ENCODE results near the gene FERMT2.

Gene FERMT2

DNA sequence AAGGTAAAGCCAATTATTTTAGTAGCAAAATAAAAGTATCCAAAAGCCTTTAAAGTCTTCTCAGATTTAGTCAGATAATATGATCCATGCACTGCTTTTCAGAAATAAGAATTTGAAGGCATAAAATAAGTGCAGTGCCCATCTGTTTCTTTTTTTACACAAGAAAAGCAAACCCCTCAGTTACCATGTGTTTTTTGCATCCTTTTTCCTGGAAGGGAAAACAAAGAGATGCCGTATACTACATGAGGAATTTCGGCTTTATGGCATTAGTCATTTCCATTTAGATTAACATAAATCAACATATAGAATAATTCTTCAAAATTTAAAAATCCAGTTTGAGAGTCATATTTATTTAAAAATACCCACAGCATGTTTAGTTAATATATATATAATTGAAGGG, 89.4 kb downstream of the FERMT2 start:
- no peak for DNase-seq

DNA sequence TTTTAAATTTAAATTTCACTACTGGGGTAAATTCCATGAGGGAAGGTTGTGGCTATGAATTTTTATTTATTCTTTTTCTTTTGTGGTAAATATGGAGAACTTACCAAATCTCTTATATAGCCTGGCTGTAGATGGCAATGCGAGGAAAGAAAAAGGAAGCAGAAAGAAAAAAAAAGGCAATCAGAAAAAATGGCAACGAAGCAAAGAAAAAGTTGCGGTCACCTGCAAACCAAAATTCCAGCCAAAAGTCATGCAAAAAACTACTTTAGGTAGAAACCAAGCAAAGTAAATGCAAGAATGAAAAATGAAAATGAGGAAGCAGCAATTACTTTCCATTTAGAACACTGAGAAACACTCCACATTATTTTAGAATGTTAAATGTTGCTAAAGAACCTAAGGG, 89.9 kb downstream of the FERMT2 start:
- DNase-seq: no peak

DNA sequence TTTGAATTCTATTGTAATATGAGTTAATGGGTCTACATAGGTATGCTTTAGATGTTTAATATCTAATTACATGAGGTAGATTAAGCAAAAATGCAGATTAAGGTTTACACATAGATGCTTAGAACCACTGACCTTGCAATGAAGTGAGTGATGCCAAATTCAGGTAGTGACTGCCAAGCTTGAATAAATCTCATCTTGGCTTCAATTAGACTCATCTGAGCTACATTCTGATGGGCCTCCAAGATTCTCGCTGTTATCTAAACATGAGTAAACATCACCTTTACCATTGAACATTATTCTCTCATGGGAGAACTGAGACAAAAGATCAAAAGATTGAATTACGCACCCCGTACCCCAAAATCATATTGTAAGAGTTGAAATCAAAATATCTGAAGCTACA, 90.6 kb downstream of the FERMT2 start:
- no peak for DNase-seq

DNA sequence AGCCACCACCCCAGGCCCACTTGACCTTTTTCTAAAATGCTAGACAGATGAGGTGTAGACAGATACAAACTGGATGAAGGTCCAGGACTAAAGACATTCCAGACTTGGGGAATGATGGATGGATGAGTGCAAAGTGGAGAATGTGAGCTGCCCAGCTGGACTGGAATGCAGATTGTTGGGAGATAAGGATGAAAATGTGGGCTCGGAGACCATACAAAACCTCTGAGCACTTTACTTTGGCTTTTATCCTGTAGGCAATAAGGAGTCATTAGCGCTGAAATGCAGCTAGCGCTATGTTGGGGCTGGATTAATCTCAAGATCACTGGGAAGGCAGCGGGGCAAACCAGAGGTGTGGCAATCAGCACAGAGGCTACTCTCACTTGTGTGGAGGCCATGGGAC, 94.7 kb downstream of the FERMT2 start:
- no peak for DNase-seq

DNA sequence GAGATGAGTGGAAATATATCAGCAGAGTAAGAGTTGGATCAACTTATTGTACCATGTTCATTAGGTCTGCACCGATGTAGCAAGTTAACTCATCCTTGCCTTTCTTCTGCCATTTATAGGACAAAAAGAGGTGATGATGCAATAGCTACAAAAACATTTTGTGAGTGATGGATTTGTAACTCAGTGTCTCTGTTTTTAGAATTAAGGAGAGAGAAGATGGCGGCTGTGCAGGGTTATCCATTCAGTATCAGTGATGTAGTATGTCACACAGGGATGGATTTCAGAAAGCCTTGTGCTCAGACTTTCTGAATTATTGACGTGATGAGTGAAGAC, 97.4 kb downstream of the FERMT2 start:
- no peak for DNase-seq

DNA sequence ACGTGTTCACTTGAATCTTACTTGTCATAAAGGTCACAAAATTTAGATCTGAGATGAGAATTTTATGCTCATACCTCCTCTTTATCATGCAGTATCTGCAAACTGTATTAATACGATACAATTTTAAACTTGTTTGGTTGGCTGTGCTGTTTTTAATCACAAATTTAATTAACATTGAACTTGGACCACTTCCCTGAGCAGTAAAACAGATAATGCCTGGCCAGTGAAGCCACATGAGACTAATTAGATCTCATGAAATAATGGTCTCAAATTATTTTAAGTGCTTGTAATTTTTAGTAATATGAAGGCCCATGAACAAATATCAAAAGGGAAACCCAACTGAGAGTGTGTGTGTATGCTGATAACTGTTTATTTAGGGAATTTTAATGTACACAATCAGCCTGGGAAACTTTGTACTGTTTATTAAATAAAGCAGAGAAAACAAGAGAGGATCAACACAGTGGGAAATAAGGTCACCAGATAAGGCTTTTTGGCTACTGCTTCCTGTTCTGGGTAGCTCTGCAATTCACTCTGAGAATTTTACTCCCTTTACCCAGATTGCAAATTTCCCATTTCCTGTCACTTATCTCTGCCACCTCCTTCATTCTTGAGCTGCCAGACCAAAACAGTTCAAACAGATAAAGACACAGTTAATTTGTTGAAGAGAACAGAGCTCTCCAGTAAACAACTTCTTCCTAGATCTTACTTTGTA, 97.9 kb downstream of the FERMT2 start:
- no peak for DNase-seq

DNA sequence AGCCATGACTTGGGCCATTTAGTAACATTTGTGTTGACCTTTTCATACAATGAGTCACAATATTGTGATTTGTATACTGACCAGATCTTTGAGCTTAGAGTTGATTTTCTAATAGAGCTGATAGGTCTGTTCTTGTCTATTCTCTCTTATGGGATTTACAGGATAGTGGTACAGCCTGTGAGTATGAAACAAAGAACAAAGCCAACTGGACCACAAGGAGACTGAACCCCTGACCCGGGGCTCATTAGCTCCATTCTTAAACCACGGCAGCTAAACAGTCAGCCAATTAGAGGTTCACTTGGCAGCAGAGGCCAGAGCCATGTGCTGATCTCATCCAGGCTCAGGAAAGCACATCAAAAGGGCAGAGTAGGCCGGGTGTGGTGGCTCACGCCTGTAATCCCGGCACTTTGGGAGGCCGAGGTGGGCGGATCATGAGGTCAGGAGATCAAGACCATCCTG, 100.4 kb downstream of the FERMT2 start:
- no peak for DNase-seq

DNA sequence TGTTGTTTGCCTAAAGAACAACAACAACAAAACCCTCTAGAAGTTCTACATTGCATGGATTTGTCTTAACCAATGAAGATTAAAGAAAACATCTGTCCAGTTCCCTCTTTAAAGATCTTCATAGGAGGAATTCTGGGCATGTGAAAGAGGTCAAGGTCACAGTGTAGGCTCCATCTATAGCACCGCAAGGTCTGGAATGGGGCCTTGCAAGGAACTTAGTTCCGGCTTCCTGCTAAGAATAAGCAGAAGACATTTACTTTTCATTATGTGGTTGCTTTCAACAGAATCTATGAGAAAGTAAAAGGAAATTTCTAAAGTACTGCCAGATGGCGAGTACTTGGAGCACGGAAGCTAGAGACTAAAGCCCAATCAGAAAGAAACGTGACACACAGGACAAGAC, 102.2 kb downstream of the FERMT2 start:
- no peak for DNase-seq

DNA sequence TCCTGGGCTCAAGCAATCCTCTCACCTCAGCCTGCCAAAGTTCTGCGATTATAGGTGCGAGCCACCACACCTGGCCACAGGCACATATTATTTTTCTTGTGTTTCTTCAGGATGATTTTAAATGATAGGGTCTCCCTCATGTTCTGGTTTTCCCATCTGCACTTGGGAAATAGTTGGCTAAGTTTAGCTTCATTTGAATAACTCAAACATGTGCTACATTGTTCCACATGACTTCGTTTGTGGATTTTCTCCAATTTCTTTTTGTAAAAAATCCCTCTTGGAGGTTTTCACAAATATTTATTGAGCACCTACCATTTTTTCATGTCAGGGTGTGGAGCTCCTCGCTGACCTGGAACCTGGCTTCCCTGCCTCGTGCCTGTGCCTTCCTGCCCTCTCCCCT, 104.3 kb downstream of the FERMT2 start:
- DNase-seq: no peak

DNA sequence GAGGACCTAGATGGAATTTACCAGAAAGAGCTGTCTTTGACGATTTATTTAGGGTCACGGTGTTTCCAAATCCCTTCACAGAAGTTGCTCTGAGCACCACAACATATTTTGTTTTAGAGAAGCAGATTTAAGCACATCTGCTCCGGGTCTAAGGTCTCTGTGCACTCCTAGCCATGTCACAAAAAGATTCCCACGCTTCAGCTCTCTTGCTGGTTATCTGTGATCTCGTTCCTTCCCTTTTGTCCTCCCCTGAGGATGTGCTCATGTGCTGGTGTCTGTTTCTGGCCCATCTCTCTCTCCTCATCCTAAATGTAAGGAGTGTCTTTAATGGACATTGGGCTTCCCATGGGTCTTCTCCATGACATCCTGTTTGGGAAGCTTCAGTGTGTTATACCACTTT, 105.8 kb downstream of the FERMT2 start:
- DNase-seq: no peak

DNA sequence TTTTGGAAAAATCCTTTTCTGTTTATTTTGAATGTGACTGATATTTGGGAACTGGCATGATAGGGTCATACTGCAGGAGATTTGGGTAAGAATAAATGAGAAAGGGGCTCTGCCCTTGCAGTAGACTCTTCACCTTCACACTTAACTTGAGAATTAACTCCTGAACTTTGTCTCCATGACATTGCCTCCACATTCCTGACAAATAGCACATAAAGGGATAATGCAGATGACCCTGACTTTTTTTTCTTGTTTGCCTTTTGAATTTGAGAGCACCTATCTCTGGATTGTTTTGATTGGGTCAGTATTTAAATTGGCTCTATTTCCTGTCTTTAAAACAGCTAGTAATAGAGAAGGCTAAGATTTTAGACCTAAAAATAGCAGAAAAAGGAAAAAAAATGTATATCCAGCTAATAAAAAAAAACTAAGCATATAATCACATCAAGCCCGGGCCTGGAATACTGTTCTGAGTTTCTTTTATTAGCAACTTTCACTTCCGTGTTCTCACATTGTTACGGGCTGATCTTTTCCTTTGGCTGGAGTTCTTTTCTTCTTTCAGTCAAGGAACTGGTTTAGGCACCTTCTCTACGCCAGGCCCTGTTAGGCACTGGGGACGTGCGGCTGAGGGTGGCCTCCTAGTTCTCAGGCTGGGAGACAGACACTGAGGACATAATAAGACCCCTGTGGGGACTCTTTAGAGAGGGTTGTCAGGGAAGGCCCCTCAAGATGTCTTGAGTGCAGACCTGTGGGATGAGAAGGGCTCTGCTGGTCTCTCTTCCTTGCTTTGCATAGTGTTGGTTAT, 106.4 kb downstream of the FERMT2 start:
- no peak for DNase-seq

DNA sequence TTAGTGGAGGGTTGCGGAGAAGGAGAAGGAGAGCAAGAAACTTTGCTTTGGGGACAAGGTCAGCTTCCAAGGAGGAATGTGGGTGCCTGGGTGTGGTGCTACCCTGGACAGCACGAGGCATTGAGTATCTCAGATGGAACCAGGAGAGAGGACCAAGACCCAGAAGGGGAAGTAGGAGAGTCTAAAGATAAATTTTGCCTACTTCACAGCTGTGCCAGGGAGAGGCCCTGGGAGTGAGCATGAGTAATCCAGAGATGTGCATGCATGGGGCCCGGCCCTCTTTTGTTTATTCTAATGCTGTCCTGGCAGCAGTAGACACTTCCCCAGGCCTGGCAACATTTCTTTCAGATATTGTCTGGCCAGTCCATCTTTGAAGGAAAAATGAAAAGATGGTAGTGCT, 110.0 kb downstream of the FERMT2 start:
- no peak for DNase-seq

DNA sequence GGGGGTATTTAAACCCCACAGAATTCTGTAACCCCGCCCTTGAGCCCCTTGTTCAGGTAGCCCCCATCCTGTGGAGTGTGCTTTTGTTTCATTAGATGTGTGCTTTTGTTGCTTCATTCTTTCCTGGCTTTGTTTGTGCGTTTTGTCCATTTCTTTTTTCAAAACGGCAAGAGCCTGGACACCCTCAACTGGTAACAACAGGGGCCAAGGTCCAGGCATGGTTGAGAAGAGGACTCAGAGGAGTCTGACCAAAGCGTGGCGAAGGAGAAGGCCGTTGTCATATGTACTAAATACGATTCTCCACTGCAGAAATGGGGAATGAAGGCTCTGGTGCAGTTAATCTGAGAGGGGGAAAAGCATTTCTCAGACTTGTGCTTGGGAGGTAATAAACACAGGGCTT, 113.4 kb downstream of the FERMT2 start:
- no peak for DNase-seq

DNA sequence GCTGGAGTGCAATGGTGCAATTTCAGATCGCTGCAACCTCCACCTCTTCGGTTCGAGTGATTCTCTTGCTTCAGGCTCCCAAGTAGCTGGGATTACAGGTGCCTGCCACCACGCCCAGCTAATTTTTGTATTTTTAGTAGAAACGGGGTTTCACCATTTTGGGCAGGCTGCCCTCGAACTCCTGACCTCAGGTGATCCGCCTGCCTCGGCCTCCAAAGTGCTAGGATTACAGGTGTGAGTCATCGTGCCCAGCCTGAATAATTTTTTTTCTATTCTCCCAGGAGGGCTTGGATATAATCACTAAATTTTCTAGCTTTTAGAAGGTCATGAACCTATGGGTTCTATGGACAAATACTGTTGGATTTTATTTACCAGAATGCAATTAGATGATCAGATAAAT, 114.8 kb downstream of the FERMT2 start:
- DNase-seq: no peak

DNA sequence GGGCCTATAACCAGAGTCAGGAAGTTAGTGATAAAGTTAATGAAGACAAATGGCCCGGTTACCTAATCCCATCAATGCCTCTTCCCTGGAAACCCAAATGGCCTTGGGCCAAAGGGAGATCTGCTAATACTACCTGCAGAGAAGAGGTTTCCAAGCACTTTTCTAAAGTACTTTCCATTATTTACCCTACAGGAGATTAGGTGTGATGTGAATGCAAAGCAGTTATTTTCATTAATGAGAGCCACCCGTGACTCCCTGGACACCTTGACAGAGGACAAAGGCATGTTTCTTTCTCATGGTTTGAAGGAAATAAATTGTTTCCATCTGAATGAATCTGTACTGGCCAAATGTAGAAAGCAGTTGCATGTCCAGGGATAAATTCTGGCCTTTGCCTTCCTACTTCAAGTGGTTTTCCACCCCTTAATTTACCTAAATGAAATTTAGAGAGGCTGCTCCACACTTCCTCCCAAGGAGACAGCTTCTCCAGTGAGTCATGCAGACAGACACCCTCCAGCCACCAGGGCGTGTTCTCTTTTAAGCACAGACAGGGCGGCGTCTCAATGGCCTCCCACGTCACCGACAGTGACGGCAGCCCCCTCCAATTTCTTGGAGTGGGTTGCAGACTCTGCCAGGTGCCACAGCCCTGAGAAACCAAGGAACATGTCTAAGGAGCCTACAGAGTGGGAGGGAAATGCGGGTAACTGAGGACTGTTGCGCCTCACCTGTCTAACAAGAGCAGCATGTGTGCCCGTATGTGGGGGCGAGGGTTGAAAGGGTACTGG, 115.5 kb downstream of the FERMT2 start:
- DNase-seq: no peak

DNA sequence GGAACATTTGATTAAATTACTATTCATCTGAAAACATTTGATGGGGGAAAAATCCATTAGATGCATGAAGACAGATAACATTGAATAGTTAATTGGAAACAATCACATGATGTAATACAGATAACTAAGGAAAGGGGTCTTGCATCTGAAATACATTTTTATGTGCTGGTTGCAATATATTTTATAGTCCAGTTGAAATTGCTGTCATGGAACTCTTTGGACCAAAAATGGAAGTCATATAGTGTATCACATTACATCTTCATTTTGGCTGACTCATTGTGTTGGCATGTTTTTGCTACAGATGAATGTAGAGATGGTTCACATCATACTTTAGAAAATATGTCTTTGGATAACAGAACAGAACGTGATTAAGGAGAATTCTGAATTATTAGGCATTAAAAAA, 116.4 kb downstream of the FERMT2 start:
- no peak for DNase-seq

DNA sequence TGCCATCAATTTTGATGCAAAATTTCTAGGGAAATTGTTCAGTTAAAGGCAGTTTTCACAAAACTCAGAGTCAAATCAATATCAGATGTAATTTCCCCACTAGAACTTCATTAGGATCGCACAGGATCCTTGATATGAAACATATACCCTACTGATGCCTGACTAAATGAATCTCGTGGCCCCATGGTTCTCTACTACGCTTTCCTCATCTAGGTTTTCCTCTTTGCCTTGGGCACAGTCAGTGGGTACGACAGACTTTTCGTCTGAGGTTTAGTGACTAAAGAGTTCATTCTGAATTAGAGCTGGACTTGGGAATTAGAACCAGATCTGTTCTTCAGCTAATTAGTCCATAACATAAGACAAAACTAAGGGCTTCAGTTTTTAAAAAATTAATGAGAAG, 117.0 kb downstream of the FERMT2 start:
- DNase-seq: no peak

DNA sequence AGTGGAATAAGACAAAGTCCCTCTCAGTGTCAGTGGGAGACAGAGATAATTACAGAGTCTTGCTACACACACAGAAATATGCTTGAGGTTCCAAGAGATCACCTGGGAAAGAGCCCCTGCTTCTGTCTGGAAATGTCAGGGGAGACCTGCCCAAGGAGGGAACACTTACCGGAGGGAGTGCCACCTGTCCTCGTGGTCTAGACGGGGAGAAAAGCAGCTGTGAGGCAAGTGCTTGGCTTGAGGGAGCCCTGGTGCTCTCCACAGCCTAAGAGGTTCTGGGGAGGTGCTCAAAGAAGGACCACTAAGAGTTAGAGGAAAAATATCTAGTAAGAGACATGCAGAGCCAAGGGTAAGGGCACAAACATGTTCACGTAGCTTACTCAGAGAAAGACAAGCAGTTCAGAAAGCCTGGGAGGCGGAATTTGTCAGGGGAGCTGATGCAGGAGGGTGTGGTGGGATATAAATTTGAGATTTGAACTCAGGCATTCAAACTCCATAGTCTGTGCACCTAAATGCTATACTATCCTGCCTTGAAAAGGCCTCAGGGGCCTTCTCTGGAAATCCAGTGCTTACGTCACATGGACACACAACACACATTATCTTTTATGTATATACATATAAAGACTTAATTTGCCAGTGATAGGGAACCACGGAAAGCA, 121.2 kb downstream of the FERMT2 start:
- DNase-seq: no peak

DNA sequence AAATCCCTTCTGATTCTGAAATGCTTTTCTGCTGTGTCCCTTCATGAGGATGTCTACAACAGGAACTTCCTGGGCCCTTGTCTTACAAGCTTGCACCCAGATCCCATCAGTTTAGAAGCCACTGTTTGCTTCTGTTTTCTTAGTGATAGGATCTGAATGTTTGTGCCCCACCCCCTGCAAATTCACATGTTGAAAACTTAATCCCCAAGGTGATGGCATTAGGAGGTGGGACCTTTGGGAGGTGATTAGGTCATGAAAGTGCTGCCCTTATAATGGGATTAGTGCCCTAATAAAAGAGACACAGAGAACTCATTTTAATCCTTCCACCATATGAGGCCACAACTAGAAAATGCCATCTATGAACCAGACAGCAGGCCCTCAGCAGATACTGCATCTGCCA, 123.4 kb downstream of the FERMT2 start:
- DNase-seq: no peak

DNA sequence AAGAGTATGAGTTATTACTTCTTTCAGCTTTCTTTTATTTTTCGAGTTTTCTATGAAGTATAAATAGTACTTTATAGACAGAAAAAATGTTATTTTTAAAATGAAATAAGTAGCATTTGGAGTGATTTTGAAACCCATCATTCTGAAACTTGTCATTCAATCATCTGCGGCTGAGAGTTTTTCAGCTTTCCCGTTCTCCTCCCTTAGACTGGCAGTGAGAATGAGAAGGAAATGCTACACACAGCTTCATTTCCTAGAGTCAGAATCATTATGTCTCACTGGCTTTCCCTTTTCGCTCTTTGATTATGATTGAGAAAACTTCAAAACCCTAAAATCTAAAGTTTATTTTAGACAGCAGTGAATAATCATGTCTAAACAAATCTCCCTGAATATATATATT, 125.8 kb downstream of the FERMT2 start:
- no peak for DNase-seq

DNA sequence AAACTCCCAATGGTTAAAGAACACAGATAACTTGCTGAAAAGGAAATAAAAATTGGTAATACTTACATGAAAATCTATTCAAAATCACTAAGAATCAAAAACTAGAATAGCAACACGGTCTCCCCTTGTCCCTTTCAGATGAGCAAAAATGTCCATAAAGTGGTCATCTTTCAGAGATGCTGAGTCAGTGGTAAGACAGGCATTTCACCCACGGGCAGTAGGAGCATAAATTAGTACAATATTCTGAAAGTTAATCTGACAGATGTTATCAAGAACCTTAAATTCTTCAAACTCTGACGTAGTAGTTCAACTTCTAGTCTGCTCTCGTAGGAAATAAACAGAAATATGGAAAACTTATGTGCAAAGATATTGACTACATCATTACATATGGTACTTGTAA, 126.4 kb downstream of the FERMT2 start:
- DNase-seq: no peak

DNA sequence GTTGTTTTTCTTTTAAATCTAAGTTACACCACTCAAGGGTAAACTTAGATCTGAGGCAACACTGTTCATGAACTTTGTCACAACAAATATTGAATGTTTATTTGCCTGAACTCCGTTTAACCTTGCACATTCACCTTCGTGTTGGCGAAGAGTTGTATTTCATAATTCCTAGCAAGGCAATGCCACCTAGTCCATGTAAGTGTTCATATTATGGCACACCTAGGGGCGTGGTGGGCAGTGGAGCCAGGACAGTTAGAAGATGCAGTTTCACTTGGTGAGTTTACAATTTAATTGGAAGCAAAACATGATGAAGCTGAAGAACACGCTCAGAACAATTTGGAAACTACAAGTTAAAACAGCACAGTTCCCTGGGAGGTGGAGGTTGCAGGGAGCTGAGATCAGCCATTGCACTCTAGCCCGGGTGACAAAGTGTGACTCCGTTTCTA, 129.0 kb downstream of the FERMT2 start:
- no peak for DNase-seq

DNA sequence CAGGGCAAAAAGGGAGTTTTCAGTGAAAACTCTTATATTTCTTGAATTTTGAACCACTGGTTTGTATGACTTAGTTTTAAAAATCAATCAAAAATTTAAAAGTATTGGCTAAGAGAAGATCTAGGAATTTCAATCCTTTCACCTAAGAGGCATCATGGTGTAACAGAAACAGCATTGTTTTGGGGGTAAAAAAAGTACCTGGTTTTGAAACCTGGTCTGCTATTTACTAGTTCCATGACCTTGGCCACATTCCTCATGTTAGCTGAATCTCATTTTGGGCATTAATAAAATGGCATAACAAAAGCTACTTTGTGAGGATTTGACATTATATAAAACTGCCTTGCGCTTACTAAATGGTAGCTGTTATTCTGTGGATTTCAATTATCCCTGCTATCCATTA, 142.7 kb downstream of the FERMT2 start:
- DNase-seq: no peak

Data from CD4-positive, alpha-beta T cell treated with Interleukin-15 for 1 hour (primary cell).